ENCODE measurements around the gene FOXO4.

DNA sequence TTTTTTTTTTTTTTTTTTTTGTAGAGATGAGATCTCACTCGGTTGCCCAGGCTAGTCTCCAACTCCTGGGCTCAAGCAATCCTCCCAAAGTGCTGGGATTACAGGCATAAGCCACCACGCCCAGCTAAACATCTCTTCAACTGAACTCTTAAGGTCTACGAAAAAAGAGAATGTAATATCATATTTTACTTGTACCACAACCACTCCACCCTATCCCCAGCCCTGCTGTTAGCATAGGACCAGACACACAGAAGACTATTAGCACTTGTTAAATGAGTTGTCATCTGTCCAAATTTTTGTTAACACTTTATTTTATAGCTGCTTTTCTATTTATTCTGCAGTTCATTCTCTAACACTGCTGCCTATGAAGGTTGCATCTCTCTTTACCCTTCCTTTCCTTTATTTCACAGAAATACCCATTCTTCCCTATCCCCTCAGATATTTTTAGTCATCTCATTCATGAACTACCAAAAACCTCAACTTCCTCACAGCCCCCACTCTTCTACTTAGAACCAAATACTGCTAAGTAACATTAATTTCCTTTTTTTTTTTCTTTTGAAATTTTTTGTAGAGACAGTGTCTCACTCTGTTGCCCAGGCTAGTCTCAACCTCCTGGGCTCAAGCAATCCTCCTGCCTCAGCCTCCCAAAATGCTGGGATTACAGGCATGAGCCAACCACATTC is 37.7 kb upstream of the FOXO4 start:
- TF ChIP-seq, protein P1, sequence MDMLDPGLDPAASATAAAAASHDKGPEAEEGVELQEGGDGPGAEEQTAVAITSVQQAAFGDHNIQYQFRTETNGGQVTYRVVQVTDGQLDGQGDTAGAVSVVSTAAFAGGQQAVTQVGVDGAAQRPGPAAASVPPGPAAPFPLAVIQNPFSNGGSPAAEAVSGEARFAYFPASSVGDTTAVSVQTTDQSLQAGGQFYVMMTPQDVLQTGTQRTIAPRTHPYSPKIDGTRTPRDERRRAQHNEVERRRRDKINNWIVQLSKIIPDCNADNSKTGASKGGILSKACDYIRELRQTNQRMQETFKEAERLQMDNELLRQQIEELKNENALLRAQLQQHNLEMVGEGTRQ (CRISPR knock-in tag; IDR thresholded peaks at IDR 0.05) = no peak
- TF ChIP-seq, protein P2, sequence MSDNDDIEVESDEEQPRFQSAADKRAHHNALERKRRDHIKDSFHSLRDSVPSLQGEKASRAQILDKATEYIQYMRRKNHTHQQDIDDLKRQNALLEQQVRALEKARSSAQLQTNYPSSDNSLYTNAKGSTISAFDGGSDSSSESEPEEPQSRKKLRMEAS (CRISPR knock-in tag; IDR thresholded peaks at IDR 0.05) = no peak
- TF ChIP-seq, protein P3, sequence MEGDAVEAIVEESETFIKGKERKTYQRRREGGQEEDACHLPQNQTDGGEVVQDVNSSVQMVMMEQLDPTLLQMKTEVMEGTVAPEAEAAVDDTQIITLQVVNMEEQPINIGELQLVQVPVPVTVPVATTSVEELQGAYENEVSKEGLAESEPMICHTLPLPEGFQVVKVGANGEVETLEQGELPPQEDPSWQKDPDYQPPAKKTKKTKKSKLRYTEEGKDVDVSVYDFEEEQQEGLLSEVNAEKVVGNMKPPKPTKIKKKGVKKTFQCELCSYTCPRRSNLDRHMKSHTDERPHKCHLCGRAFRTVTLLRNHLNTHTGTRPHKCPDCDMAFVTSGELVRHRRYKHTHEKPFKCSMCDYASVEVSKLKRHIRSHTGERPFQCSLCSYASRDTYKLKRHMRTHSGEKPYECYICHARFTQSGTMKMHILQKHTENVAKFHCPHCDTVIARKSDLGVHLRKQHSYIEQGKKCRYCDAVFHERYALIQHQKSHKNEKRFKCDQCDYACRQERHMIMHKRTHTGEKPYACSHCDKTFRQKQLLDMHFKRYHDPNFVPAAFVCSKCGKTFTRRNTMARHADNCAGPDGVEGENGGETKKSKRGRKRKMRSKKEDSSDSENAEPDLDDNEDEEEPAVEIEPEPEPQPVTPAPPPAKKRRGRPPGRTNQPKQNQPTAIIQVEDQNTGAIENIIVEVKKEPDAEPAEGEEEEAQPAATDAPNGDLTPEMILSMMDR (IDR thresholded peaks at IDR 0.05) = no peak
- TF ChIP-seq, protein P4, sequence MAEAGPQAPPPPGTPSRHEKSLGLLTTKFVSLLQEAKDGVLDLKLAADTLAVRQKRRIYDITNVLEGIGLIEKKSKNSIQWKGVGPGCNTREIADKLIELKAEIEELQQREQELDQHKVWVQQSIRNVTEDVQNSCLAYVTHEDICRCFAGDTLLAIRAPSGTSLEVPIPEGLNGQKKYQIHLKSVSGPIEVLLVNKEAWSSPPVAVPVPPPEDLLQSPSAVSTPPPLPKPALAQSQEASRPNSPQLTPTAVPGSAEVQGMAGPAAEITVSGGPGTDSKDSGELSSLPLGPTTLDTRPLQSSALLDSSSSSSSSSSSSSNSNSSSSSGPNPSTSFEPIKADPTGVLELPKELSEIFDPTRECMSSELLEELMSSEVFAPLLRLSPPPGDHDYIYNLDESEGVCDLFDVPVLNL (CRISPR knock-in tag; IDR thresholded peaks at IDR 0.05; ENCODE audit: borderline replicate concordance, low read depth) = no peak
- TF ChIP-seq TCF7 (CRISPR knock-in tag; IDR thresholded peaks at IDR 0.05; ENCODE audit: low read depth) (no peak), TEAD4 (CRISPR knock-in tag; IDR thresholded peaks at IDR 0.05) (no peak), IRF2 (CRISPR knock-in tag; IDR thresholded peaks at IDR 0.05; ENCODE audit: borderline replicate concordance, low read depth) (no peak), NFYB (CRISPR knock-in tag; conservative IDR thresholded peaks at IDR 0.05; ENCODE audit: low read depth) (no peak), ZNF121 (CRISPR knock-in tag; IDR thresholded peaks at IDR 0.05) (no peak), ETV6 (CRISPR knock-in tag; IDR thresholded peaks at IDR 0.05) (no peak), JUN (CRISPR knock-in tag; IDR thresholded peaks at IDR 0.05) (no peak)
- TF ChIP-seq, protein P5, sequence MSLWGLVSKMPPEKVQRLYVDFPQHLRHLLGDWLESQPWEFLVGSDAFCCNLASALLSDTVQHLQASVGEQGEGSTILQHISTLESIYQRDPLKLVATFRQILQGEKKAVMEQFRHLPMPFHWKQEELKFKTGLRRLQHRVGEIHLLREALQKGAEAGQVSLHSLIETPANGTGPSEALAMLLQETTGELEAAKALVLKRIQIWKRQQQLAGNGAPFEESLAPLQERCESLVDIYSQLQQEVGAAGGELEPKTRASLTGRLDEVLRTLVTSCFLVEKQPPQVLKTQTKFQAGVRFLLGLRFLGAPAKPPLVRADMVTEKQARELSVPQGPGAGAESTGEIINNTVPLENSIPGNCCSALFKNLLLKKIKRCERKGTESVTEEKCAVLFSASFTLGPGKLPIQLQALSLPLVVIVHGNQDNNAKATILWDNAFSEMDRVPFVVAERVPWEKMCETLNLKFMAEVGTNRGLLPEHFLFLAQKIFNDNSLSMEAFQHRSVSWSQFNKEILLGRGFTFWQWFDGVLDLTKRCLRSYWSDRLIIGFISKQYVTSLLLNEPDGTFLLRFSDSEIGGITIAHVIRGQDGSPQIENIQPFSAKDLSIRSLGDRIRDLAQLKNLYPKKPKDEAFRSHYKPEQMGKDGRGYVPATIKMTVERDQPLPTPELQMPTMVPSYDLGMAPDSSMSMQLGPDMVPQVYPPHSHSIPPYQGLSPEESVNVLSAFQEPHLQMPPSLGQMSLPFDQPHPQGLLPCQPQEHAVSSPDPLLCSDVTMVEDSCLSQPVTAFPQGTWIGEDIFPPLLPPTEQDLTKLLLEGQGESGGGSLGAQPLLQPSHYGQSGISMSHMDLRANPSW (CRISPR knock-in tag; conservative IDR thresholded peaks at IDR 0.05; ENCODE audit: low read depth) = no peak
- TF ChIP-seq, protein P6, sequence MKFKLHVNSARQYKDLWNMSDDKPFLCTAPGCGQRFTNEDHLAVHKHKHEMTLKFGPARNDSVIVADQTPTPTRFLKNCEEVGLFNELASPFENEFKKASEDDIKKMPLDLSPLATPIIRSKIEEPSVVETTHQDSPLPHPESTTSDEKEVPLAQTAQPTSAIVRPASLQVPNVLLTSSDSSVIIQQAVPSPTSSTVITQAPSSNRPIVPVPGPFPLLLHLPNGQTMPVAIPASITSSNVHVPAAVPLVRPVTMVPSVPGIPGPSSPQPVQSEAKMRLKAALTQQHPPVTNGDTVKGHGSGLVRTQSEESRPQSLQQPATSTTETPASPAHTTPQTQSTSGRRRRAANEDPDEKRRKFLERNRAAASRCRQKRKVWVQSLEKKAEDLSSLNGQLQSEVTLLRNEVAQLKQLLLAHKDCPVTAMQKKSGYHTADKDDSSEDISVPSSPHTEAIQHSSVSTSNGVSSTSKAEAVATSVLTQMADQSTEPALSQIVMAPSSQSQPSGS (CRISPR knock-in tag; IDR thresholded peaks at IDR 0.05; ENCODE audit: borderline replicate concordance, low read depth) = no peak
